Thyroid gland (tissue), 4 donors: ENCODE results near the gene DISC1. TPM values are rescaled to one million over a fixed set of nuclear protein-coding genes. Genes with fewer than 3 reads are reported as not detected.

Source experiments
- DNase-seq, 2 donors: peaks; one replicate each; pipeline ENCODE4 v3.0.0-alpha.2; 2019
- H3K27ac ChIP-seq, 3 donors: fragments of 200-600 bp; sonication (generic); 1 replicate in 2 of 3; 2 replicates in 1 of 3; pipeline ENCODE4 v1.5.1; 2016 to 2019; ENCODE audit warnings: mild to moderate bottlenecking in 1 of 3, moderate library complexity in 1 of 3
- H3K27me3 ChIP-seq: fragments of 200-600 bp; sonication (generic); one replicate; pipeline ENCODE4 v1.5.1; 2019
- H3K36me3 ChIP-seq, 2 donors: fragments of 200-600 bp; sonication (generic); one replicate each; pipeline ENCODE4 v1.5.1; 2016 to 2019
- H3K4me1 ChIP-seq, 2 donors: fragments of 200-600 bp; sonication (generic); one replicate each; pipeline ENCODE4 v1.5.1; 2017 to 2019
- H3K4me3 ChIP-seq, 3 donors: fragments of 200-600 bp; sonication (generic); replicated peaks in 1 of 3; 1 replicate in 2 of 3; 2 replicates in 1 of 3; pipeline ENCODE4 v1.5.1; 2016; ENCODE audit warnings: mild to moderate bottlenecking in 1 of 3
- H3K9me3 ChIP-seq: fragments of 200-600 bp; sonication (generic); one replicate; pipeline ENCODE4 v1.5.1; 2017
- CTCF ChIP-seq, 6 experiments: fragments of 200-600 bp in 3 of 6; fragments of 450-650 bp in 3 of 6; sonication (generic) in 3 of 6; IDR thresholded peaks; one replicate each; pipeline ENCODE4 v1.5.1; 2016 to 2019; ENCODE audit warnings: antibody characterized with exemption in 6 of 6, mild to moderate bottlenecking in 2 of 6, inconsistent platforms in 1 of 6, moderate library complexity in 1 of 6
- POLR2A ChIP-seq, 2 donors: fragments of 450-650 bp; IDR thresholded peaks; one replicate each; pipeline ENCODE4 v1.6.1; 2017; ENCODE audit warnings: antibody characterized with exemption in 2 of 2, mild to moderate bottlenecking in 2 of 2, moderate library complexity in 1 of 2
- WGBS, 2 donors: methylation state at CpG; one replicate each; pipeline ENCODE4 v1.1.5; 2017; 5-methylcytosine and 5-hydroxymethylcytosine counted together
- intact Hi-C: fragments of 100-400 bp; cut with DNase I; formaldehyde crosslinking; loops from one replicate; pipeline ENCODE4 v1.15.1; 2023
- small RNA-seq: library from RNA; depleted of rRNA; stranded (forward); fragments of <200 nt; gene quantifications from one replicate; pipeline ENCODE3, GENCODE V24; 2016
- total RNA-seq, 4 donors: library from RNA; depleted of rRNA; stranded (reverse); fragments of >200 nt; gene quantifications; one replicate each; pipeline ENCODE4 v1.2.3, GENCODE V29; 2016

The DISC1 gene
- total RNA-seq, 4 donors from 2014 or later = 6.9 to 17.7 (median 9.8) TPM

GRCh38 chr1:232066521-232066920 is 439.9 kb downstream of the DISC1 start:
- TF ChIP-seq POLR2A (IDR thresholded peaks at IDR 0.05) (no peak), CTCF (IDR thresholded peaks at IDR 0.05) (no peak)

GRCh38 chr1:232074265-232074664 is 447.7 kb downstream of the DISC1 start:
- WGBS, 2 donors = 83 to 91% methylated on average over 1 of the region's 1 CpG
- H3K4me3 ChIP-seq = no peak overlapping the region
- DNase-seq = no peak
- no peaks in the 10 kb centered on the region for H3K9me3 ChIP-seq
- H3K27me3 ChIP-seq = no peaks in the 10 kb centered on the region
- no peaks in the 10 kb centered on the region for H3K4me1 ChIP-seq
- no peak for TF ChIP-seq CTCF (IDR thresholded peaks at IDR 0.05)
- no peak for TF ChIP-seq POLR2A (IDR thresholded peaks at IDR 0.05)
- intact Hi-C loops = no loop called here
- no peaks in the 10 kb centered on the region for H3K36me3 ChIP-seq
- H3K27ac ChIP-seq = no peak overlapping the region

More at GRCh38 chr1:232066521-232066920, 439.9 kb downstream of the DISC1 start:
- no peaks in the 10 kb centered on the region for H3K36me3 ChIP-seq
- intact Hi-C loops = no loop called here
- no peak overlapping the region for H3K4me3 ChIP-seq
- no peaks in the 10 kb centered on the region for H3K4me1 ChIP-seq
- WGBS, 2 donors = 94 to 96% methylated on average over 3 of the region's 3 CpGs
- H3K27me3 ChIP-seq = no peaks in the 10 kb centered on the region
- H3K27ac ChIP-seq = no peak overlapping the region
- no peaks in the 10 kb centered on the region for H3K9me3 ChIP-seq
- no peak for DNase-seq

GRCh38 chr1:232077809-232078208 is 451.2 kb downstream of the DISC1 start:
- Histone ChIP-seq H3K9me3 (no peaks in the 10 kb centered on the region), H3K4me3 (no peak overlapping the region), H3K27me3 (no peaks in the 10 kb centered on the region), H3K27ac (no peak overlapping the region), H3K4me1 (no peaks in the 10 kb centered on the region), H3K36me3 (no peaks in the 10 kb centered on the region)
- WGBS, 2 donors = 94 to 95% methylated on average over 1 of the region's 1 CpG
- TF ChIP-seq CTCF (IDR thresholded peaks at IDR 0.05) = no peak
- no peak for TF ChIP-seq POLR2A (IDR thresholded peaks at IDR 0.05)
- intact Hi-C loops = no loop called here
- DNase-seq = no peak

- no peak overlapping the region for H3K27ac ChIP-seq
- H3K4me3 ChIP-seq = no peak overlapping the region
- no peaks in the 10 kb centered on the region for H3K36me3 ChIP-seq
- no peak for TF ChIP-seq CTCF (IDR thresholded peaks at IDR 0.05)
- no peak for TF ChIP-seq POLR2A (IDR thresholded peaks at IDR 0.05)
- no peaks in the 10 kb centered on the region for H3K9me3 ChIP-seq
- intact Hi-C loops = no loop called here
- H3K27me3 ChIP-seq = no peaks in the 10 kb centered on the region
- H3K4me1 ChIP-seq = no peaks in the 10 kb centered on the region
- WGBS, 2 donors = 29% methylated on average over 6 of the region's 6 CpGs
- peak in 1 of 2 donors; percentile 38 for DNase-seq
These were observed 458.1 kb downstream of the DISC1 start for GRCh38 chr1:232084584-232085223.

GRCh38 chr1:232090816-232091215 is 464.2 kb downstream of the DISC1 start:
- no peak overlapping the region for H3K27ac ChIP-seq
- no peak for DNase-seq

More at GRCh38 chr1:232090816-232091215, 464.2 kb downstream of the DISC1 start:
- Histone ChIP-seq H3K36me3 (no peaks in the 10 kb centered on the region), H3K4me1 (no peaks in the 10 kb centered on the region), H3K4me3 (no peak overlapping the region), H3K27me3 (no peaks in the 10 kb centered on the region), H3K9me3 (no peaks in the 10 kb centered on the region)
- 85 to 94% methylated on average over 3 of the region's 3 CpGs for WGBS, 2 donors
- intact Hi-C loops = no loop called here
- no peak for TF ChIP-seq CTCF (IDR thresholded peaks at IDR 0.05)
- no peak for TF ChIP-seq POLR2A (IDR thresholded peaks at IDR 0.05)

Small RNA genes within 50 kb of the gene (small RNA-seq; reads per million reads assigned to genes)
- gene RF02102 (not detected), gene RNU5A-5P (not detected)

Other genes with a start within 250 kb of the DISC1 start
- 10 to 100 TPM; 36.6 to 48.5 (median 42.2) TPM for gene EGLN1, start 204.5 kb upstream of the DISC1 start, total RNA-seq
- 10 to 100 TPM; 32.0 to 43.7 (median 36.5) TPM for gene TSNAX, start 98.1 kb upstream of the DISC1 start, total RNA-seq